ENCODE data around the gene SLC12A2.

- TF ChIP-seq POLR2AphosphoS5 (IDR thresholded peaks at IDR 0.05; ENCODE audit: borderline replicate concordance, low read depth, low read length) (no peak), EZH2 (IDR thresholded peaks at IDR 0.05) (no peak), FOXP2 (optimal IDR thresholded peaks at IDR 0.05; ENCODE audit: control extremely low read depth, extremely low read length, insufficient read depth) (no peak)
These were observed 115.5 kb downstream of the SLC12A2 start for GRCh38 chr5:128199104-128199503.
